ENCODE data around the gene IL21R.

DNA sequence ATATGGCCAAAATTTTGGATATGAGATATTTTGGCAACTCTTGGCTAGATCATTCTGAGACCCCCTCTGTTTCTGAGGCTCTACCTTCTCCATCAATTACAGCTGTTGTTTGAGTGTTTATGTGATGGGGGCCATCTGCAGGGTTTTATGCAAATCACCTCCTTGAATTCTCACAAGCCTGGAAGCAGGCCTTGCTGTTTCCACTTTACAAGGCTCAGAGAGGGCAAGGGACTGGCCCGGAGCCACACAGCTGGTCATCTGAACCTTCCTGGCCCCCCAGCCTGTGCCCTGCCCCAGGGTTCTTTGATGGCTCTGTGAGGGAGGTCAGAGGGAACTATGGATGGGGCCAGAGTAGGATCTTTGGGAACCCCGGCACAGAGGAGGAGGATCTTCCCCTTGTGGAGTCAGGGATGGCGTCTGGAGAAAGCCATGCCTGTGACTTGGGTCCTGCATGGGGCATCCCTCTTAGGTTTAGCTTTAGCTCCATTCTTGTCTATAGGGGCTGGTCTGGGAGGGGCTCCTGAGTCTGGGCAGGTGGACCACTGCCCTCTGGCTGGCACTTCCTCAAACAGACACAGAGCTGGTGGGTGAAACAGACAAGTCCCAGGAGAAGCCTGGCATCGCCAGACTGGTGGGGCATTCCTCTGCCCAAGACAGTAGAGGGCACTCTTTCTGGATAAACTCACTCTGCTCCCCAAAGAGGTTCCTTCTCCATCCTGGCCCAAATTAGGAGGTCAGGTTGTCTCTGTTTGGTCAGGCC is 26.2 kb downstream of the IL21R start:
- TF ChIP-seq, protein P1, sequence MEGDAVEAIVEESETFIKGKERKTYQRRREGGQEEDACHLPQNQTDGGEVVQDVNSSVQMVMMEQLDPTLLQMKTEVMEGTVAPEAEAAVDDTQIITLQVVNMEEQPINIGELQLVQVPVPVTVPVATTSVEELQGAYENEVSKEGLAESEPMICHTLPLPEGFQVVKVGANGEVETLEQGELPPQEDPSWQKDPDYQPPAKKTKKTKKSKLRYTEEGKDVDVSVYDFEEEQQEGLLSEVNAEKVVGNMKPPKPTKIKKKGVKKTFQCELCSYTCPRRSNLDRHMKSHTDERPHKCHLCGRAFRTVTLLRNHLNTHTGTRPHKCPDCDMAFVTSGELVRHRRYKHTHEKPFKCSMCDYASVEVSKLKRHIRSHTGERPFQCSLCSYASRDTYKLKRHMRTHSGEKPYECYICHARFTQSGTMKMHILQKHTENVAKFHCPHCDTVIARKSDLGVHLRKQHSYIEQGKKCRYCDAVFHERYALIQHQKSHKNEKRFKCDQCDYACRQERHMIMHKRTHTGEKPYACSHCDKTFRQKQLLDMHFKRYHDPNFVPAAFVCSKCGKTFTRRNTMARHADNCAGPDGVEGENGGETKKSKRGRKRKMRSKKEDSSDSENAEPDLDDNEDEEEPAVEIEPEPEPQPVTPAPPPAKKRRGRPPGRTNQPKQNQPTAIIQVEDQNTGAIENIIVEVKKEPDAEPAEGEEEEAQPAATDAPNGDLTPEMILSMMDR (conservative IDR thresholded peaks at IDR 0.05) = no peak; the same call in 1 of the 2 replicates
- TF ChIP-seq EZH2 (IDR thresholded peaks at IDR 0.05; ENCODE audit: low read depth) = no peak
